Ramos (cell line): ENCODE measurements around the gene UST.
"Not testable (repeated sequence)": the region's sequence is repeated elsewhere in the genome, so short reads cannot be mapped to it uniquely, and the experiment has no call there.

Experiments
- in situ Hi-C: fragments of 300-500 bp; cut with MboI; formaldehyde crosslinking; loops from one replicate; pipeline ENCODE4 v1.14.3; 2022; ENCODE audit warnings: low sequenced_read_pairs; ENCODE audit not compliant: unreplicated experiment

UST gene

DNA sequence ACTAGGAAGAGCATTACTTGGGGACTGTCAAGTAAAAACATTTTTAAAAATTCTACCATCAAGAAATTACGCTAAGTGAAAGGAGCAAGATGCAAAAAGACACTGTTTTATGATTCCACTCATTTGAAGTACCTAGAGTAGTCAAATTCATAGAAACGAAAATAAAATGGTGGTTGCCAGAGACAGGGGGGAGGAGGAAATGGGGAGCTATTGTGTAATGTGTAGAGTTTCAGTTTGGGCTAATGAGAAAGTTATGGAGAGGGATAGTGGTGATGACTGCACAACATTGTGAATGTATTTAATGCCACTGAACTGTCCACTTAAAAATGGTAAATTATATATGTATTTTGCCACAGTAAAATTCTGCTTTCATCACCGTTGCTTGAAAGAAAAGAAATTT is 83.8 kb downstream of the UST start:
- in situ Hi-C loops: no loop called here

DNA sequence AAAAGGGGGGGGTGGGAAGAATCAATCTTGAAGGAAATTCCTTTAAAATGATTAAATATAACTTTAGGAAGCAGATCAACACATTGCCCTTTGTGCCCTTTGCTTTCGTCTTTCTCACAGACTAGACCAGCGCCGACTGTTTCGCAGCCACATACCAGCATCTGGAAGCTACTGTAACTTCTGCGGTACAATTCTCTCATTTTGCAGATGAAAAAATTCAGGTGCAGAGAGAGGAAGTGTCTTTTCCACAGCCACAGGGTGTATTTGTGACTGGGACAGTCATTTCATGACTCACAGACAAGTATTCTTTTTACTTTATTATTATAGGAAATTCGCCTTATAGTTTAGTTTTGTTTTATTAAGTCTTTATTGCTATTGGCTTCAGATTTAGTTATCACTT is 84.2 kb downstream of the UST start:
- in situ Hi-C loops: no loop called here

DNA sequence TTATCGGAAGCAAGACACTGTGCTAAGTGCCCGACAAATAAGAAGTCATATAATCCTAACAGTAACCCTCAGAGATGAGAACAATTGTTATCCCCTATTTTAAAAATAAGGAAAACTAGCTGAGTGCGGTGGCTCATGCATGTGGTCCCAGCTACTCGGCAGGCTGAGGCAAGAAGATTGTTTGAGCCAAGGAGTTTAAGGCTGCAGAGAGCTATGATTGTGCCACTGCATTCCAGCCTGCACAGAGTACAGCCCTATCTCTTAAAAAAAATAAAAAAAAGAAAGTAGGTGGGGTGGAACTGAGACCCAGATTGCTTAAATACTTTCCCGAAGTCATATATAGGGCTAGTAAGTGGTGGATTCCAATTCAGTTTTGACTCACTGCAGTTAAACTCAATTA is 84.7 kb downstream of the UST start:
- in situ Hi-C loops: no loop called here

DNA sequence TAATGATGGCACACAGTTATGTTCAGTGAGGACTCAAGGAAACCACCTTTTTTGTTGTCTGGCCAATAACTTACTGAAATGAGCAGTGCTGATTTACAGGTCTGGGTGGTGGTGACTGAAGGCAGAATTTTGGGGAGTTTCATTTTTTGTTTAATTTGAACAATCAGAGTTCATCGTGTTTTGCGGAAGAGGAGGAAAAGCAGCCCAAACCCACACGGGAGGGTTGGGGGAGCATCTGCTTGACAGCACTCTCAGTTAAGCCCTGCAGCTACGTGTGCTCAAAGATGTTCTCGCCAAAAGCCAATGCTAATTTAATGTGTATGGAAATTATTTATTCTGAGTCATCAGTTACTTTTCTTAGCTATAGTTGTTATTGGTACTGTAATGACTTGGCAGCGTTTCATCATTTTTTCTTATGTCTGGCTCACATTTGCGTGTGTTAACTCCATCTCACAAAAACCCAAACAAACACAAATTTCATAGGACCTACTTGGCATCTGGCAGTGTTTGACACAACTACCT is 89.2 kb downstream of the UST start:
- in situ Hi-C loops: no loop called here

DNA sequence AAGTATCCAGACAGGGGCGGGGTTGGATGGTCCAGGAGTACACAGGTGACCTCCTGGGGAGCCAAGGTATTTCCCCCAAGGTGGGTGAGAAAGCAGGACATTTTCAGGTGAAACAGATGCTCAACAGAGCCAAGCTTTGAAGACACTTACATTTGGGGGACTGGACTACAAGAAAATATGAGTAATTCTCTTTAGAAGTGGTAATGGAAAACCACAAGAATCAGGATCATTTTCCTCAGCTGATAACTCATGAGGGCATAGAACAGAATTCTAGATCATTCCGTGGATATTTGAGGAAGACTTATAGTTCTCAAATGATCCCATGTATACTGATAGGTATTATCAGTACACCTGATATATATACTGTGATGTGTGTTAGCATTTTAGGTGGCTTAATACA is 89.9 kb downstream of the UST start:
- in situ Hi-C loops: no loop called here

DNA sequence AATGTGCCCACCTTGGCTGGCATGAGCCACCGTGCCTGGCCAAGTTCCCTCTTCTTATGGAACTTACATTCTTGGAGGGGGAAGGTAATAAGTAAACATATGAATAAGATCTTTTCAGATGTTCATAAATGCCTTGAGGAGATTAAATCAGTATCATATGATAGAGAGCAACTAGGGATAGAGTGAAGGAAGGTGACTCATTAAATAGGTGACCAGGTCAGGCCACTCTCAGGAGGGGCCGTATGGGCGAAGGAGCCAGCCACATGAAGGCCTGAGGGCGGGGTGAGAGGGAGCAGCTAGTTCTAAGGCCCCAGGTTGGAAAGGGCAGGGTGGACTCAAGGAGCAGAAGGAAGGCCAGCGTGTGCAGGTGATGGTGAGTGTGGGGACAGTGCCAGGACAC is 91.1 kb downstream of the UST start:
- in situ Hi-C loops: no loop called here

DNA sequence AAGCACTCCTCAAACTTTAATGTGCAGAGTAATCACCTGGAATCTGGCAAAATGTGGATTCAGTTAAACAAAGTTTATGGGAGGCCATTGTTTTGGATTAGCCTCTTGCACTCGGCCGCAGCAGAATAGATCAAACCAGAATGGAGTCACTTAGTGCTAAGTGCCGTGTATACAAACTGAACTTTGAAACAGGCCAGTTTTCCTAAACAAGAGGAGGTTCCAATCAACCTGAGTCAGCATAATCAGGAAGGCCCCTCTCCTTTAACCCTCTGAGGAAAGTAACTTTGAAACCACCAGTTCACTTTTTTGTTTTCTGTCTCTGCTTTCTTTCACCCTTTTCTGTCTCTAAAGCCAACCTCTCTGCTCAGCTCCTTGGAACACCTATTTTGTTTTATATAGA is 92.2 kb downstream of the UST start:
- in situ Hi-C loops: no loop called here

DNA sequence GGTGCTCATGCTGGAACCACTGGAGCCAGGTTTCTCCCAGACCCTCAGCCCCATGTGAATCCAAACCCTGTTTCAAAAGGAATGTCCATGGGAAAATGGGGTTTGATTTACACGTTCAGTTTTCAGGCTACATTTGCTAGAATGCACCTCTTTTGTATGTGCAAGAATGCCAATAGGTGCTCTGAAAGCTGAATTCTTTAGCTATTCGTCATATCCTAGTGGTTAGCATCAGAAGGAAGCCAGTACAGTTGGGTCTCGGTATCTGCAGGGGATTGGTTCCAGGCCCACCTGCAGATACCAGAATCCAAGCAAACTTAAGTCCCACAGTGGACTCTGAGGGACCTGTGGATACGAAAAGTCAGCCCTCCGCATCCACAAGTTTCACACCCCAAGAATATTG is 93.4 kb downstream of the UST start:
- in situ Hi-C loops: no loop called here

DNA sequence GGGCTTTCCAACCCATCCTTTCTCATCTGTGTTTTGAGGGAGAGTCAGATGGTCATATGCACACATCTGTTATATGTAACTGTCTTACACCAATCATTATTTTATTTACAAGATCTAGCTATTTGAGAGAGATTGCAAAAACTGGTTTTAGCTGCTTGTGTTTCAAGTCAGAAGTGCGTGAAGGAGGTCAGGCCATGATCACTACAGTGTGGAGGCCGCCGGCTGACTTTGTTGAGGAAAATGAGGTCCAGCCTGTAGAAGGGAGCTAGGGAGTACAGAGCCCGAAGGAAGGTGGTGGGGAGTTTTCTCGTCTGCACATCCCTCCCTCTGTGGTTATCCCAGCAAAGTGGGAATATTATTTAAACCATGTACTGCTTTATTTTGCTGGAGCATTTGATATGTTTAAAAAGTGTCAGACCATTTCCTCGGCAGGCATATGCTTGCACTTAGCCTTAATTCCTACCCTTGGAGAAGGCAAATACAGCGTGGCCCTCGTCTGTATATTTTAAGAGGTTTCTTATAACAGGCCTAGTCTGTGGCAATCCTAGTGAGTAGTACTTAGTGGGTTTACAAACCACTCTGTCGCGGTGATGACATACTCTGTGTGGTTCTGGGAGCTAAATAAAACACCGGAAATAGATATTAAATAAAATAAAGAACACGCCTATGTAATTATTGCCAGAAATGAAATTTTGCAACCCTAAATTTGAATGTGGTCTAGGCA is 95.6 kb downstream of the UST start:
- in situ Hi-C loops: no loop called here

DNA sequence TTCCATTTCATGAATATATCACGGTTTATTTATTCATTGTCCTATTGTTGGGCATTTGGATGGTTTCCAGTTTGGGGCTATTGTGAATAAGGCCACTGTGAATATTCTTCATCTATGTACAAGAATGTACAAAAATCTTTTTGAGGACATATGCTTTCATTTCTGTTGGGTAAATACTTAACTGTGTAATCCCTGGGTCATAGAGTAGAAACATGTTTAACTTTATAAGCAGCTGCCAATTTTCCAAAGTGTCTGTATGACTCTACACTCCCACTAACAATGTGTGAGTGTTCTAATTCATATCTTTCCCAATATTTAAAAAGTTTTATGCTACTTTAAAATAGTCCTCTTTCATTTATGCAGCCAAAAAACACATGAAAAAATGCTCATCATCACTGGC is 98.6 kb downstream of the UST start:
- in situ Hi-C loops: no loop called here

DNA sequence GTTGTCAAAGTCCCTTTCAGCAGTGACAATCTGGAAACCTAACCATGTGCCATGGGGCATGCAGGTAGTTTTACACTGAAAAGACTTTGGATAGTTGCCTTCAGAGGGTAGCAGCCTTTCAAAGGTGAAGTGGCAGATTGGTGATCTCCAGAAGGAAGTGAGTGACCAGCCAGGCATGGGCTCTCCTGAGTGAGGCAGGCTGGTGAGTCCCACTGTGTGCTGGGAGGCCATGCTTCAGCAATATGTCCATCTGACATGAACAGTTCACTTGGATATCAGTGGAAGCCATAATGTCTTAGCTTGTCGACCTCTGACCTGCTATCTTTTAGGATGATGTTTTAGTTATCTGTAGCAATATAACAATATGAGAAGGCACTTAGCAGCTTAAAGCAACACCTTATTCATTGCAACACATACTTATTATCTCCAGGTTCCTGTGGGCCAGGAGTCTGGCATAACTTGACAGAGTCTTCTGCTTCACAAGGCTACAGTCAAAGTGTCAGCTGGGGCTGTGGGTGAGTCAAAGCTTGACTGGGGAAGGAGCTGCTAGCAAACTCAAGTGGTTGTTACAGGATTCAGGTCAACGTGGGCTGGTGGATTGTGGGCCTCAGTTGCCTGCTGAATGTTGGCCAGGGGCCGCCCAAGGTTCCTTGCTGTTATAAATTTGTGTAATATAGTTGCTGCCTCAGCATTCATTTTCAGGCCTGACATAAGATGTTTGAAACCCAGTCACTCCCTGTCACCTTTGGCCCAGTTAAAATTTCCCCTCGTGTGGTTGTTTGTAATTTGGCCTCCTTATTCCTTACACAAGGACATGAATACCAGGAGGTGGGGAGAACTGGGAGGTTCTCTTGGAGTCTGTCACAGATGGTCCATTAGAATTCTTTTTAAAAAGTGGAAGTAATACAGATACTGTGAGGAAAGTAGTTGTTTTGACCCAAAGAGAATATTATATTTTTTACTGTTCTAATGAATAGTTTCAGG is 100.2 kb downstream of the UST start:
- in situ Hi-C loops: no loop called here

DNA sequence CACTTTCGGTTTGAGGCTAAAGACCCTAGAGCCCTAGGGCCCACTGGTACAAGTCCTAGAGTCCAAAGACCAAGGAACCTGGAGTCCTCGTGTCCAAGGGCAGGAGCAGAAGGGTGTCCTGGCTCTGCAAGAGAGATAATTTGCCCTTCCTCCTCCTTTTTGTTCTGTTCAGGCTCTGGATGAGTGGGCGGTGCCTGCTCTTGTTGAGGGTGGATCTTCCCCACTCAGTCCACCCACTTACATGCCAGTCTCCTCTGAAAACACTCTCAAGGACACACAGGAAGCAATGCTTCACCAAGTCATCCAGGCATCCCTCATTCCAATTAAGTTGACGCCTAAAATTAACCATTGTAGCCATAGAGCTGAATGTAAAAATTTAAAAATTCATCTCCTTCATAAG is 102.1 kb downstream of the UST start:
- in situ Hi-C loops: no loop called here

DNA sequence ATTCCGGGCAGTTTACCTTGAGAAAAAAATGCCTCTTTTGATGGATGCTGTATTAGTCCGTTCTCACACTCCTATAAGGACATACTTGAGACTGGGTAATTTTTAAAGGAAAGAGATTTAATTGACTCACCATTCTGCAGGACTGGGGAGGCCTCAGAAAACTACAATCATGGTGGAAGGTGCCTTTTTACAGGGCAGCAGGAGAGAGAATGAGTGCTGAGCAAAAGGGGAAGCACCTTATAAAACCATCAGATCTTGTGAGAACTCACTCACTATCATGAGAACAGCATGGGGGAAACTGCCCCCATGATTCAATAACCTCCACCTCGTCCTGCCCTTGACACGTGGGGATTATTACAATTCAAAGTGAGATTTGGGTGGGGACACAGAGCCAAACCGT is 102.6 kb downstream of the UST start:
- in situ Hi-C loops: not testable (repeated sequence)

DNA sequence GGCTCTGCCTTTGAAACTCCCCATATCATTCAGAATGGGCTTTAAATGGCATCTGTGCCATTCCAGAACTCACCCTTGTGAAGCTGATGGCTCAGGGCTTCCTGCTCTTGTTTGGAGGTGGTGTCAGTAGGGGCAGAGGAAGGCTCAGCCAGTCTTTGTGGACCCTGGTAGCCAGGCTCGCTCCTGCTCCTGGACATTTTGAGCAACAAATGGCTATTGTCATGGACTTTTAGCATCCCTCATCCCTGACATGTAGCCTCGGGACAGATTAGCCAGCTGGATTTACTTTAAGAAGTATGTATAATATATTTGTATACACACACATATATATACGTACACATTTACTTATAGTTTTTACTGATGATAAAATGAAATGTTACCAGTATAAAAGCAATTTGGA is 104.1 kb downstream of the UST start:
- in situ Hi-C loops: no loop called here

DNA sequence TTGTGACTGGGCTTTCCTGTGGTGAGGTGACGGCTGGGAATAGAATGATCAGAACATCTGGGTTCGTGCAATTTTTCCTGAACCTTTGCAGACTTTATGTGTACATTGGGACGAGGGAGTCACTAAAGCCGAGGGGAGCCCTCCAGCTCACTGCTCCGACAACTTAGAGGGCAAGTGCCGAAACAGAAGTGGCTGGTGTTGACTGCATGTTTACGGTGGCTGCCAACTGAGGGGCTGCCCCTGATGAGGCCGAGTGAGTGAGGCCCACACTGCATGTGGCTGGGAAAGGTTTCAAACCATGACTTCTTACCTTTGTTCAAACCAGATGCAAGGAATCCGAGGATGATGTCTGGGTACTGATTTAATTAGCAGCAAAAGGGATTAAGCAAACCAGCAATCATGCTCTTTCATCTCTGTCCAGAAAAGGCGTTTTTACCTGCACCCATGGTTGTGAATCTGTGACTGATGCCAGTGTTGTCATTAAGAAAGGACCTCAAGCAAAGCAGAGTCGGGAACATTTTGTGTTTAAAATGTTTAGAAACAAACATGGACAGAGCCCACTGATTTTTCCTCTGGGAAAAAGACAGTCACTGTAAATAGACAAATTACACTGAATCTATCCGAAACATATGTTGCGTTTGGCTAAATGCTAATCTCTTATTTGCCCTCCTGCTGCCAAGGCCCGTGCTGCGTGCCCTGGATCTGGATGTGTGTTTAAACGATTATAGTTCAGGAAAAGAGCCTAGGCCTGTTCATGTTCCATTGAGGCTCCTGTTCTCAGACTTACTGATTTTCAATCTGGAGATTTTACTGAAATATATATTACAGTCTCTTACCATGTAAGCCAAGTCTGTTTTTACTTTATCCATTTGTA is 105.1 kb downstream of the UST start:
- in situ Hi-C loops: no loop called here

DNA sequence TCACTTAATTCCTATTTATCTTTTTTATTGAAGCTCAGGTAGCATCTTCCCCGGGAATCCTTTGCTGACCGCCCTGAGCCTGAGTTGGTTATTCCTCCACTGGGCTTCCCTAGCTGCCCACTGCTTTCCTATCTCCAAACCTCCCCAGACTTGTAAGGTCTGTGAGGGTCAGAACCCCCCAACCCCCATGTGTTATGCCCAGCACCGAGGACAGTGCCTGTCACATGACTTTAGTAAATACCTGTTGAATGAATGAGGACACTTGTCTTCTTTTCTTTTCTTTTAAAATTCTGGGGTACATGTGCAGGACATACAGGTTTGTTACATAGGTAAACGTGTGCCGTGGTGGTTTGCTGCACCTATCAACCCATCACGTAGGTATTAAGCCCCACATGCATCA is 105.9 kb downstream of the UST start:
- in situ Hi-C loops: no loop called here

DNA sequence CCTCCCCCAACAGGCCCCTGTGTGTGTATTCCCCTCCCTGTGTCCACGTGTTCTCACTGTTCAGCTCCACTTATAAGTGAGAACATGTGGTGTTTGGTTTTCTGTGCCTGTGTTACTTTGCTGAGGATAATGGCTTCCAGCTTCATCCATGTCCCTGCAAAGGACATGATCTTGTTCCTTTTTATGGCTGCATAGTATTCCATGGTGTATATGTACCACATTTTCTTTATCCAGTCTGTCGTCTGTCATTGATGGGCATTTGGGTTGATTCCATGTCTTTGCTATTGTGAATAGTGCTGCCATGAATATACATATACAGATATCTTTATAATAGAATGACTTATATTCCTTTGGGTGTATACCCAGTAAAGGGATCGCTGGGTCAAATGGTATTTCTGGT is 106.3 kb downstream of the UST start:
- in situ Hi-C loops: not testable (repeated sequence)

DNA sequence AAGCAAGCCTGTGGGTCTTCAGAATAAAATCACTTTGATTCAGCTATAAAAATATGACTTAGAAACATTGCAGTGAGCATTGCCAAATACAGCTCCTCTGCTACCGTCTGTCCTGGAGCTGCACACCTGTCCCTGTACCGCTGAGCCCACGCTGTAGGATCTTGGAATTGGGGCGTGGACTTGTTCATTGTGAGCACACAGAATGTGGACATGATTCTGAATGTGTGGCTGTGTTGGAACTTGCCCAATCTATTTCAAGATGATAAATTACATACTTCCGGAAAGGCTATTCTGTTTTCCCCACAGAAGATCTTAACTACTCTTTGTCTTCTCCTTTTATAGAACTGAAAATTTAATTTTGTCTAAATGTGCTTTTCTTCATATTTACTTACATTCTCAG is 107.3 kb downstream of the UST start:
- in situ Hi-C loops: no loop called here

DNA sequence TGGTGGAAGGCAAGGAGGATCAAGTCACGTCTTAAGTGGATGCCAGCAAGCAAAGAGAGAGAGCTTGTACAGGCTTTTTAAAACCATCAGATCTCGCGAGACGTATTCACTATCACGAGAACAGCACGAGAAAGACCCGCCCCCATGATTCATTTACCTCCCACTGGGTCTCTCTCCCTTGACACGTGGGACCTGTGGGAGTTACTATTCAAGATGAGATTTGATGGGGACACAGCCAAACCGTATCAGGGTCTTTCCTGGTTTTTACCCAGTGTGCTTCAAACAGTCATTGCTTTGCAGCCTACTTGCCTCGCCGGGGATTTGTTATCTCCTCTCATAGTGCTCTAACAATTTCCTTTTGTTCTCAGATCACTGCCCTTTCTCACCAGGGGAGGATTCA is 108.2 kb downstream of the UST start:
- in situ Hi-C loops: no loop called here

DNA sequence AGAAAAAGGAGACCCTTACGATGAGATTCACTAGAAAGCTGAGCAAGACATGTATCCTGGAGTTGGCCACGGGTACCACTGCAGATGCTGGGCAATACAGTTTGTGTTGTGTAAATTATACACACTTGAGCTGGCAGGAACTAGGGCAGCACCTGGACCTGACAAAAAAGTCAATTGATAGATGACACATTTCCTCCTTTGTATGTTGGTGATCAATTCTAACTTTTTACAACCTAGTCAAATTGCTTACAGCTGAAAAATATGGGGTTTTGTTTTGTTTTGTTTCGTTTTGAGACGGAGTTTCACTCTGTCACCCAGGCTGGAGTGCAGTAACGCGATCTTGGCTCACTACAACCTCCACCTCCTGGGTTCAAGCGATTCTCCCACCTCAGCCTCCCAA is 108.9 kb downstream of the UST start:
- in situ Hi-C loops: no loop called here
